Left lung (tissue), 10 donors: ENCODE results near the gene TSPEAR. TPM values are rescaled to one million over a fixed set of nuclear protein-coding genes. Genes with fewer than 3 reads are reported as not detected.

Source experiments
- ATAC-seq: fragments of 200-7000 bp; cut with Tn5 transposase; one replicate; pipeline ENCODE4 v1.9.1; 2020; ENCODE audit warnings: moderate library complexity
- DNase-seq, 4 donors: peaks; one replicate each; pipeline ENCODE4 v3.0.0-alpha.2; 2013 to 2020
- H3K27ac ChIP-seq, 2 donors: fragments of 200-600 bp; sonication (generic) in 1 of 2; one replicate each; pipeline versions ENCODE4 v1.5.0 to v1.8.0; 2020 to 2021
- H3K27me3 ChIP-seq, 2 donors: fragments of 200-600 bp; sonication (generic) in 1 of 2; one replicate each; pipeline versions ENCODE4 v1.5.0 to v1.8.0; 2020 to 2021
- H3K36me3 ChIP-seq, 2 donors: fragments of 200-600 bp; sonication (generic) in 1 of 2; one replicate each; pipeline versions ENCODE4 v1.5.0 to v1.8.0; 2020 to 2021
- H3K4me1 ChIP-seq, 2 donors: fragments of 200-600 bp; one replicate each; pipeline ENCODE4 v1.8.0; 2021
- H3K4me3 ChIP-seq, 2 donors: fragments of 200-600 bp; sonication (generic) in 1 of 2; one replicate each; pipeline versions ENCODE4 v1.5.0 to v1.8.0; 2020 to 2021; ENCODE audit warnings: mild to moderate bottlenecking in 1 of 2
- H3K9me3 ChIP-seq, 2 donors: fragments of 200-600 bp; sonication (generic) in 1 of 2; one replicate each; pipeline versions ENCODE4 v1.5.0 to v1.8.0; 2020 to 2021
- CTCF ChIP-seq, 2 donors: fragments of 200-600 bp; sonication (generic) in 1 of 2; IDR thresholded peaks; one replicate each; pipeline versions ENCODE4 v1.5.0 to v1.8.0; 2021; ENCODE audit warnings: antibody characterized with exemption in 2 of 2
- intact Hi-C, 2 donors: fragments of 100-400 bp; cut with DNase I; formaldehyde crosslinking; loops; one replicate each; pipeline versions ENCODE4 v1.11.2 to v1.14.2; 2022
- polyA plus RNA-seq, 6 donors: library from polyadenylated mRNA; unstranded; fragments of 120-200 nt; gene quantifications; one replicate each; pipeline ENCODE4 v1.2.1, GENCODE V29; 2013; ENCODE audit not compliant: insufficient read length in 6 of 6
- total RNA-seq, 2 donors: library from RNA; stranded (reverse); fragmentation: NEBNext Ultra II Directional; extraction: Animal tissue kit (Norgen Biotek cat#: 25700); gene quantifications; one replicate each; pipeline ENCODE4 v1.2.1, GENCODE V29; 2021
- donor health status: DM: no; HTN: yes; CAD: no.
- donor health status: DM: no; HTN: no; CAD: no.

TSPEAR gene
- total and polyA plus RNA-seq, 8 donors: 0.10 to 4.7 (median 3.3) TPM

GRCh38 chr21:44539046-44539445 is 172.3 kb downstream of the TSPEAR start:
- peaks cover 0 to 20% of the 10 kb centered on the region in 2 donors for H3K9me3 ChIP-seq
- H3K27me3 ChIP-seq: peaks cover 0 to 6% of the 10 kb centered on the region in 2 donors
- no peak overlapping the region for H3K27ac ChIP-seq
- intact Hi-C loops: no loop called here
- no peaks in the 10 kb centered on the region for H3K4me1 ChIP-seq
- no peak for DNase-seq
- H3K4me3 ChIP-seq: no peak overlapping the region
- no peak for ATAC-seq
- H3K36me3 ChIP-seq: no peaks in the 10 kb centered on the region
- no peak for TF ChIP-seq CTCF (IDR thresholded peaks at IDR 0.05)

- Histone ChIP-seq H3K9me3 (peaks cover 0 to 13% of the 10 kb centered on the region in 2 donors), H3K36me3 (no peaks in the 10 kb centered on the region), H3K4me3 (no peak overlapping the region), H3K27ac (no peak overlapping the region), H3K4me1 (no peaks in the 10 kb centered on the region), H3K27me3 (peaks cover 0 to 6% of the 10 kb centered on the region in 2 donors)
- intact Hi-C loops: no loop called here
- DNase-seq (no peak), ATAC-seq (no peak)
- no peak for TF ChIP-seq CTCF (IDR thresholded peaks at IDR 0.05)
These were observed 173.2 kb downstream of the TSPEAR start for GRCh38 chr21:44537930-44538911.

GRCh38 chr21:44535963-44536362 is 175.4 kb downstream of the TSPEAR start:
- Histone ChIP-seq H3K9me3 (no peaks in the 10 kb centered on the region), H3K4me1 (no peaks in the 10 kb centered on the region), H3K27ac (no peak overlapping the region), H3K36me3 (no peaks in the 10 kb centered on the region), H3K4me3 (no peak overlapping the region), H3K27me3 (peaks cover 0 to 25% of the 10 kb centered on the region in 2 donors)
- no peak for DNase-seq
- no peak for ATAC-seq
- no peak for TF ChIP-seq CTCF (IDR thresholded peaks at IDR 0.05)
- intact Hi-C loops: no loop called here

- no peak for TF ChIP-seq CTCF (IDR thresholded peaks at IDR 0.05)
- Histone ChIP-seq H3K27ac (no peak overlapping the region), H3K27me3 (peaks cover 0 to 26% of the 10 kb centered on the region in 2 donors), H3K36me3 (no peaks in the 10 kb centered on the region), H3K4me1 (no peaks in the 10 kb centered on the region), H3K4me3 (no peak overlapping the region), H3K9me3 (no peaks in the 10 kb centered on the region)
- no peak for DNase-seq
- no peak for ATAC-seq
- intact Hi-C loops: no loop called here
These were observed 176.7 kb downstream of the TSPEAR start for GRCh38 chr21:44534688-44535087.

- Histone ChIP-seq H3K4me3 (no peak overlapping the region), H3K27me3 (peaks cover 0 to 26% of the 10 kb centered on the region in 2 donors), H3K27ac (no peak overlapping the region), H3K4me1 (no peaks in the 10 kb centered on the region), H3K36me3 (no peaks in the 10 kb centered on the region), H3K9me3 (no peaks in the 10 kb centered on the region)
- intact Hi-C loops: no loop called here
- DNase-seq (no peak), ATAC-seq (no peak)
- TF ChIP-seq CTCF (IDR thresholded peaks at IDR 0.05): no peak
These were observed 177.3 kb downstream of the TSPEAR start for GRCh38 chr21:44533891-44534627.
